SHP77 (cell line): ENCODE measurements around the gene EP400.
"Not testable (repeated sequence)": the region's sequence is repeated elsewhere in the genome, so short reads cannot be mapped to it uniquely, and the experiment has no call there.

ENCODE experiments used
- DNase-seq, 2 experiments: peaks; one replicate each; lab custom pipeline; 2025; lab: John Stamatoyannopoulos, UW

EP400 gene

DNA sequence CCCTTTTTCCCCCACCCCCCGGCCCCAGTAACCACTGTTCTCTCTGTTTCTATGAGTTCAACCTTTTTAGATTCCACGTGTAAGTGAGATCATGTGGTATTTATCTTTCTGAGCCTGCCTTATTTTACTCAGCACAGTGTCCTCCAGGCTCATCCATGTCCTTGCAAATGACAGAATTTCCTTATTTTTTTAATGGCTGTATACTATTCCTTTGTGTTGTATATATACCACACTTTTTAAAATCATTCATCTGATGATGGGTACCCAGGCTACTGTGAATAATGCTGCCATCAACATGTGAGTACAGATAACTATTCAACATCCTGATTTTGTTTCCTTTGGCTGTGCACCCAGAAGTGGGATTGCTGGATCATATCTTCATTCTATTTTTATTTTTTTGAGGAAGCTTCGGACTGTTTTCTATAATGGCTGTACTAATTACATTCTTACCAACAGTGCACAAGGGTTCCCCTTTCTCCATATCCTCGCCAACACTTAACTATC is 139.7 kb downstream of the EP400 start:
- no peak for DNase-seq

- no peak for DNase-seq
These were observed 144.6 kb downstream of the EP400 start for GRCh38 chr12:132094269-132094891.

DNA sequence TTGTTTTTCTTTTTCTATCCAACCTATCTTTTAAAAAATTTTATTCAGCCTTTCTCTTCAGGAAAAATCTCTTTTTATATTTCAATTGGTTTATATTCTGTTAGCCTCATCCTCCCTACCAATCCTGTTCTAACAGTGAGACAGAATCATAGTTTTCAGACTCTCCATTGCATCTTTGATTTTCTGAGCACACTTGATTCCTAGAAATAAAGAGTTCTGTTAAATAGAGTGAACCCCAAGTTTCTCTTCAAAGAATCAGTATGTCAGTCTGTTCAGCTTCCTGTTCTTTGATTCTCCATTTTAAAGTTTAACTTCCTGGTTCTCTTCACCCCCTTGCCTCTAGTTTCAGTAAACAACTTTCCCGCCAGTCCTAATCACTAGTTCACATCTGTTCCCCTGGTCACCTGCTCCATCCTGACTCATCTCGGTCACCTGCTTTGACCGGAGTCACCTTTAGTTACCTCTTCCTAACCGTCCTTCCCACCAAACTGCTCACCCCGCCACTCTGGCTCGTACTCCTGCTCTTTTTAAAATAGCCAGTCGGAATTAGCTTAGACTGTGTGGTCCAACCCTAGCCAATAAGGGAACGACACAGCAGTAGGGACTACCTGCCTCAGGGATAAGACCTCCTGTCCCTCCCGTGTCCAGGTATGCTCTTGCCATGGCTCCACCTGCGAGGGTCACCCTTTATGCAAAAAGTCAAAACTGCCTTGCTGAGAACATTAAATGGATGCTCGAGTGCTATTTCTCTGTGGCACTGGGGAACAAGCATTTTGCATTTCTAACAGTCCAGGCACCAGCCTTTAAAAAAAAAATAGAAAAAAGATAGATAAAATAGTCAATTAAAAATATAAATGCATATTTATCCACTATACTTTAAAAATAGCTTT is 146.0 kb downstream of the EP400 start:
- no peak for DNase-seq

GRCh38 chr12:132099739-132100138 is 150.0 kb downstream of the EP400 start:
- no peak for DNase-seq

GRCh38 chr12:132100306-132101065 is 150.7 kb downstream of the EP400 start:
- DNase-seq = no peak

DNA sequence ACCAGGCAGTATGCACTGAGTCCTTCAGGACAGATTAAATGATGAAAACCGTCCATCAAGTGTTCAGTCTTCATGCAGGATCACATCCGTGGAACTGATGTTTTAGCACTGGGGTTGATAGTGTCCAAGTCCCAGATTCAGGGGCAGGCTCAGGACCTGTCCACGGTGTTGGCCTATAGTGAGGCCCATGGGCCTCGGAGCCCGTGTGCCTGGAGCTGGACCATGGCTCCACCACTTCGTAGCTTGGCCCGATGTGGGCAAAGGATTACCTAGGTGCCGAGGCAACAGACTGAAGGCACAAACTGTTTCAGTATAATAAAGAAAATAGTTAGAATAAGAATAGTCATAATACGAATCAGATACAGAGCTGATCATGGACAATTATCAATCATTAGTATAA is 152.6 kb downstream of the EP400 start:
- DNase-seq = no peak

GRCh38 chr12:132103072-132103471 is 153.3 kb downstream of the EP400 start:
- not testable (repeated sequence) for DNase-seq

GRCh38 chr12:132103542-132104308 is 154.0 kb downstream of the EP400 start:
- DNase-seq = no peak

DNA sequence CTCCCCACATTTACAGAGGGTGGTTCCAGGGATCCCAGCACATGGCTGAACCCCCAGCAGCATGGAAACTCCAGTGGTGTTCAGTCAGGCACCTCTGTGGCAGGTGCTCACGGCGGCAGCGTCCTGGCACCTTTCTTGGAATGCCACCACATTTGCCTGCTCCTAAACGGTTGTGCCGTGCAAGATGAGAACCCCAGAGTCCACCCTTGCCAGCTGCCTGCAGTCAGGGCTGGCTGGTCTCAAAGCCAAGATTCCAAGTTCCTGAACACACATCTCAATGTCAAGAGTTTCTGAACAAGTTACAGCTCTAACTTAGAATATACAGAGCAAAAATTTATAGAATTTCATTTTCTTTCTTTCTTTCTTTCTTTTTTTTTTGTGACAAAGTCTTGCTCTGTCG is 155.7 kb downstream of the EP400 start:
- no peak for DNase-seq

DNA sequence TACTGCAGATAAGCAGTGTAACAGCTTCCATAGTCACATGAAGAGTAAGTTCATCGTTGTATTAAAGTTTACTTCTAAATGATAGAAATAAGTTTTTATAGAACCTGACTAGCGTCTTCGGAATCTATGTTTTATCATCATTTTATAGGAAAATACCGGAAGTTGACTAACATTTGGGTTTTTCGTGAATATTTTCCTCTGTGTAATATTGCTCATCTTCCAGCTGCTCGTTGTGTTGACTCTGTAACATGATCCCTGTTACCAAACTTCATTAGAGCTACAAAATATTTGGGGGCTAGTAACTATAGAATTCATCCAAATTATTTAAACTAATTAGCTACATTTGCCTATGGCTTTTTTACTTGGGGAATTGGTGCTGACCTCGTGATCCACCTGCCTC is 157.2 kb downstream of the EP400 start:
- DNase-seq = no peak

DNA sequence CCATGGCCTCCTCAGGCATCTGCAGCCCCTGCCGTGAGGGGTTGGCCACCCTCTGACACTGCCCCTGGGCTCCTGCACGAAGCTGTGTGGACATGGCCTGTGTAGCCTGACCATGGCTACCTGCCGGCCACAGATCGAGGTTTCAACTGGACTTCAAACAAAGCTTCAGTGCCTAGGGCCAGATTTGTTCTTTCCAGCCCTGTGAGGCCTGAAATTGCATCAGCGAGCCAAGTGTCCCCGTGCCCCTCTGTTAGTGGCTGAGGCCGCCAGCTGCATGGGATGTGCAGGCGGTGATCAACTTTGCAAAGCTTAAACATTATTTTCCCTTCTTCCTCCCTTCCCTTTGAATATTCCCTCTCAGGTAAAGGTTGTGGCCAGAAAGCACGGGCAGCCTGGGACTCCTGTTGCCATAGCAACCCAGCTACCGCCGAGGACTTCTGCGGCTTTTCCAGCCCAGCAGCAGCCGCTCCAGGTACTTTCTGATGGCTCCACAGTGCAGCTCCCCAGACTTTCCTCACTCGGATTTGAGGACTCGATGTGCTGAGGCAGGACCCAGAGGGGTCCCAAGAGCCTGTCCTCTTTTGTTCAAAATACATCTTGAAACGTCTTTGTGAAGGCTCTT is 158.6 kb downstream of the EP400 start:
- DNase-seq = no peak

DNA sequence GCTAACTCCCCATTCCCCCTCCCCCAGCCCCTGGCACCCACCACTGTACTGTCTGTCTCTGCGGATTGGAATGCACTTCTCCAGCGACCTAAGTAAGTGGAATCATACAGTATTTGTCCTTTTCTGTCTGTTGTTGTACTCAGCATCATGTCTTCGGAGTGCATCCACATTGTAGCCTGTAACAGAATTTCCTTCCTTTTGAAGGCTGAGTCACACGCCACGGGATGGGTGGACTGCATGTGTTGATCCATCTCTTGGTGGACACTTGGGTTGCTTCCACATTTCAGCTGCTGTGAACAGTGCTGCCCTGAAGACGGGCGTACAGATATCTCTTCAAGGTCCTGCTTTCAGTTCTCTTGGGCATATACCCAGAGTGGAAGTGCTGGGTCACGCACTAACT is 160.0 kb downstream of the EP400 start:
- no peak for DNase-seq

- DNase-seq = no peak
These were observed 160.9 kb downstream of the EP400 start for GRCh38 chr12:132110677-132111076.

- no peak for DNase-seq
These were observed 162.0 kb downstream of the EP400 start for GRCh38 chr12:132111654-132112304.

DNA sequence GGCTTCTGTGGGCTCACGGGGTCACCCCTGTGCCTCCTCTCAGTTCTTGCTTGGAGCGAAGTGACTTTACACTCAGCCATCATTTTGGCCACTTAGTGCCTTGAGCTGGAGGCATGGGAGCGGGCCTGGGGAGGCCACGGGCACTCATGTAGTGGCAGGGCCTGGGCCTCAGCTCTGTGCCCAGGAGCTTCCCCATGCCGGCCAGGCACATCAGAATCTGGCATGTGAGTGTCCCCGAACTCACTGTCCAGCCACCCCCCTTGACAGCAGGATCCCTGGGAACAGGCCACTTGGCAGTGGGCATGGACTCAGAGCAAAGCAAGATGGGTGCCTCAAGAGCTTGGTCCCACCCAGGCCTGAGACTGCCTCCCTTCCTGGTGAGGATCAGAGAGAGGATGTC is 164.9 kb downstream of the EP400 start:
- no peak for DNase-seq

DNA sequence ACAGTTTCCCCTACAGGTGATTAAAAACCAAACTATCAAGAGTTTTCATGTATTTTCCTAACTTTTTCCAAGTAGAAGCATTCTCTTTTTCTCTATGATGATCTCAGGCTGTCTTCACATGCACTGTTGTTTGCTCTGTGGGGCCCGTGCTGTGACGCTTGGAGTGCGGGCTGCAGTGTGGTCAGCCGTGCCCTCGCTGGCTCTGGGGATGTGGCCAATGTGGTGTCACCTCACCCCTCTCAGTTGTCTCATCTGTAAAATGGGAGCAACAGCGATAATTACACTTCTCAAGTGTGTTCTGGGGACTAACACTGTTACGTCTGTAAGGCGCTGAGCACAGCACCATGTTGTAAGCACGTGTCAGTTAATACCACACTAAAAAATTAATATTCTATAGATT is 165.8 kb downstream of the EP400 start:
- no peak for DNase-seq

DNA sequence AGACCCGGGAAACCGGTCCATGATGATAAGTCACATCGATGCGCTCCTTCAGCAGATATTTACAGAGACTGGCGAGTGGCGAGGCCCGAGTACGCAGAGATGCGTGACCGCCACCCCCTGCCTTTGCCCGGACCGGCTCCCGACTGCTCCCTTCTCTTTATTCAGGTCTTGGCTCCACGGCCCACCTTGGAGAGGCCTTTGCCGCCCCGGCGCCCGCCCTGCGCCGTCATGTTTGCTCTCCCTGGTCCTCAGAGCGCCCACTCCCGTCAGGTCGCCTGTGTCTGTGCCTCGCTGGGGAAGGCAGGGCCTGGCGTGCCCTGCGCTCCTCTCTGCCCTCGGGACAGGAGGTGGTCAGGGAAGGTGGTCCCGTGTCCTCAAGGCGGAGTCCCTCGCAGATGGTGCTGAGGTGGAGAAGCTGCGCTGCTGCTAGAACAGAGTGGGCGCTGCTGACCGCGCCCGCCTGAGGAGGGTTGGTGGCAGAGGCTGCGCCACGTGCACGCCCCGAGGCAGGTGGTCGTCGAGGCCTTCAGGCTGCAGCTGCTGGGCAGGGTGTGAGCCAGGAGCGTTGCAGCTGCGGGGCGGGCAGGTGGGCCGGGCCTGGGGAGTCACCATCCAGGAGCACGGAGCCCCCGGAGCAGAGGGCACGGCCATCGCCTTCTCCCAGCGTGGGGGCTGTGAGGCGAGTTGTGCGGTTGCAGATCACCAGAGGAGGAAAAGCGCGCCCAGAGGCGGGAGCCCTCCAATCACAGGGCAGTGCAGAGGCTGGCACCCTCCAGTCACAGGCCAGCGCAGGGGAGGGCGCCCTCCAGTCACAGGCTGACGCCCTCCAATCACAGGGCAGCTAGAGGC is 167.2 kb downstream of the EP400 start:
- no peak for DNase-seq

DNA sequence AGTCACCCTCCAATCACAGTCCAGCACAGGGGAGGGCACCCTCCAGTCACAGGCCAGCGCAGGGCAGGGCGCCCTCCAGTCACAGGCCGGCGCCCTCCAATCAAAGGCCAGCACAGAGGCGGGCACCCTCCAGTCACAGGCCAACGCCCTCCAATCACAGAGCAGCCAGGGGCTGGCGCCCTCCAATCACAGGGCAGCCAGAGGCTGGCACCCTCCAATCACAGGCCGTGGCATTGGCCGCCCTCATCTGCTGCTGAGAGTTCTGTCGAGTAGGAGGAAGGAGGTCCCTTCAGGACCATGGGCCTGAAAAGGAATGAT is 167.8 kb downstream of the EP400 start:
- DNase-seq = no peak

DNA sequence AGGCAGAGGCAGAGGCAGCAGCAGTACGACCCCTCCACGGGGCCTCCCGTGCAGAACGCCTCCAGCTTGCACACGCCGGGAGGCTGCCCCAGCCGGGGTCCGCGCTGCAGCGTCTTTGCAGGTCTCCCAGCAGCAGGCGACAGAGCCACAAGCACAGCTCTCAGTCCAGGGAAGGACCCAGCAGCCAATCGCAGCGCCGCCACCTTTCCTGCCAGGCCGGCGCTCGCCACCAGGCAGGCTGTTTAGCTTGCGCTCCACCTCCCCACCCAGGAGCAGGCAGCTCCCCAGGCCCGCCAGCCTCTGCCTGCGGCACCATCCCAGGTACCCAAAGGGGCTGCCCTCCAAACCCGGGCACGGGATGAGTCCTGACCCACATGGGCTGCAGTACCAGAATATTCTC is 169.1 kb downstream of the EP400 start:
- DNase-seq = no peak

- no peak for DNase-seq
These were observed 171.5 kb downstream of the EP400 start for GRCh38 chr12:132121283-132121682.
